Medulla oblongata (tissue), 1 donor: Measurements from ENCODE around the gene GAS7.

ENCODE experiments used
- DNase-seq: peaks from one replicate; pipeline ENCODE4 v3.0.0-alpha.2; 2015; ENCODE audit errors: extremely low spot score

GAS7 gene

DNA sequence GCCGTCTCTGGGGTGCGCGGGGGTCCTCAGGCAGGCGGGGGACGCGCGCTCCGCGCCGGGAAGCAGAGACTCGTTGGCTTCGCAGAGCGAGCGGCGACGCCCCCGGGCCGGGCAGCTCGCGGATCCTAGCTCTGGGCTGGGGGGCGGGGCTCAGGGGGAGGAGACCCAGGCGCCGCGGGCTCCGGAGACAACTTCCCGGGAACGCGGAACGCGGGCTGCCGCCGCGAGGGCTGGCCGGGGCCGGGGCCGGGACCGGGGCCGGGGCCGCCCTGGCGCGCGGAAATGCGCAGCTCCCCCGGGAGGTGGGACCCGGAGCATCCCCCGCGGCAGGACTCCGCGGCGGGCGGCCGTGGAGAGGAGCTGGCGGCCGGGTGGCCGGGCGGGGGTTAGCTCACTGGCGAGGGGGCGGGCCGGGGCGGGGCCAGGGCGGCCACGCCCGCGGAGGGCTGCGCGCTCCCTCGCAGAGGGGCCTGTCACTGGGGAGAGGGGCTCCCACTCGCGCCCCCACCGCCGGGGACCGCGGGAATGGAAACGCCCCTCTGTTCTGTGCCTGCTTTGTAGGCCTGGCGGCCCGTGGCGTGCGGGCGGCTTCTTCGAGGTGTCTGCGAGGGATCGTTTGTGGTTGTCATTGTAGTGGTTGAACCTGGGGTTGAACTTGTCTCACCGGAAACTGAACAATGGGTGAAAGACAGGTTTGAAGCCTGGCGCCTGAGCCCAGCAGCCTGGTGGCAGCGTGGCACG, at the start of gene GAS7:
GAS7 (minus strand) TSS at position 98 of the 741 bp plus-strand sequence.
- peak; percentile 35 for DNase-seq

DNA sequence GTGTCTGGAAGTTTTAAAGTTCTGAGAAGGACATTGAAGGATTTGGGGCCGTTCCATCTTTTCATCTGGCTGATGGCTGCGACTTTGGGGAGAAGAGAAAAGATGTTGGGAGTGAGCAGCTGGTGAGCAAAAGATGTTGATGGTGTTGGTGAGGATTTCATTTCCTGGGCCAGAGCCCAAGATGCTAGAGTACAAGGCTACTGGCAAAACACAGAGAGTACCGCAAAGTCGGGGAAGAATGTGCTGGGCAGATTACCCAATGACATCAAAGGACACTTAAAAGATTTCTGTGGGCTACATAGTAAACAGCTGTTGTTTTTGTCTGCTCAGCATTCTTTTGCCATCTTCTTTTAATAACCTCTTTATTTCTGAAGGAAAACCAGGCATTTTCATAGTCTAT, 49.4 kb upstream of the GAS7 start:
- DNase-seq: no peak

DNA sequence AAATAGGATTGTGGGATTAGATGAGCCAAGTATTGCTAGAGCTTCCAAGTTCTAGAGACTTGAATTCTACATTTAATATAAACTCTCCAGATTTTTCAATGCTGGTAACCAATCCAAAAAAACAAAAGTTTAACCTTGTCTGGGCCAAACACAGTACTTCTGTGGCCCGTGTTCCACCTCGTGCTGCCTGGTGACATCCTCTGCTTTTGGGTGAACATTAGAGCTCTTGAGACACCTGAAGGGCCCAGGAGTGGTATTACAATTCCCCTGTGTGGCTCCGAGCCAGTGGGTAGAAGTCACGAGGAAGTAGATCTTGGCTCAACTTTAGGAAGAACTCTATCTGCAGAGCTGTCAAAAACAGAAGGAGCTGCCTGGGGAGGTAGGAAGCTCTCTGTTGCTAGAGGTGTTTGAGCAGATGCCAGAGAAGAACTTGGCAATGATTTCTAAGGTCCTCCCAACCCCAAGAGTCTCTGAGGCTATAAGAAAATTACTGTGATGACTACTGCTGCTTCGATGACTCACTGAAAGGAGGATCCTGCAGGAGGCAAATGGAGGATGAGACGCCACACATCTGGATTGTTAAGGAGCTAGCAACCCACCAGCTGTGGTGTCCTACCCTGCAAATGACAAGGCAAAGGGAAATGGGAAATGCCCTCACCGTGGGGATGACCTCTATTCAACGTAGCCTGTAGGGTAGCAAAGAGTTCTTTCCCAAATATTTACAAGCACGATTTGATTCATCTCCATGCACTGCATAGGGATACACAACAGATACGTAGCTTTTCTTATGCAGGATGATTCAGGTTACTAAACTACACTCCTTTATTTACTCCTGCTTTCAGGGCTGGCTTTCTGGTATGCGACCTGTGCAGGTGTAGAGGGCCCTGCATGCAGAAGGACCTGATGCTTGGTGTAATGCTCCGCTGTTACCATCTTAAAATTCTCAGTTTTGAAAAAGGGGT, 45.8 kb upstream of the GAS7 start:
- no peak for DNase-seq

DNA sequence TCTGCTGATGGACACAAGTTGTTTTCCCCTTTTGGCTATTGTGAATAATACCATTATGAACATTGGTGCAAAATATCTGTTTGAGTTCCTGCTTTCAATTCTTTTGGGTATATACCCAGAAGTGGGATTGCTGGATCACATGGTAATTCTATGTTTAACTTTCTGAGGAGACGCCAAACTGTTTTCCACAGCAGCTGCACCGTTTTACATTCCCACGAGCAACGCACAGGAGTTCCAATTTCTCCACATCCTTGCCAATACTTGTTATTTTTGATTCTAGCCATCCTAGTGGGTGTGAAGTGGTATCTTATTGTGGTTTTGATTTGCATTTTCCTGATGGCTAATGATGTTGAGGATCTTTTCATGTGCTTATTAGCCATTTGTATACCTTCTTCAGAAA, 43.4 kb upstream of the GAS7 start:
- no peak for DNase-seq

GRCh38 chr17:10238661-10239060, 40.3 kb upstream of the GAS7 start:
- DNase-seq: no peak

GRCh38 chr17:10234033-10234432, 35.6 kb upstream of the GAS7 start:
- DNase-seq: no peak

DNA sequence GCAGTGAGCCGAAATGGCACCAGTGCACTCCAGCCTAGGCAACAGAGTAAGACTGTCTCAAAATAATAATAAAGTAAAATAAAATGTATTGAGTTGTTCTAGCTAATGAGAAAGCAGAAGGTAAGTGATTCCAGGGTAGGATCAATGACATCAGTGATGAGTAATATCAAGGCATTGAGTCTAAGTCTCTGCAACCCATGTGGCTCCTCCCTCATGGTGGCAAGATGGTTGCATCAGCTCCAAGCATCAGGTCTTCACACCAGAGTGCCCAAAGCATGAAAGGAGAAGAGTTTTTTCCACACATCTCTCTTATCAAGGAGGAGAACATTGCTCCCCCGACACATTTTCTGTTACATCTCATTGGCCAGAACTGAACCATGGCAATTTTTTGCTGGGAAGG, 34.8 kb upstream of the GAS7 start:
- no peak for DNase-seq

GRCh38 chr17:10229181-10229580, 30.8 kb upstream of the GAS7 start:
- no peak for DNase-seq

- DNase-seq: peak; percentile 49
These were observed 28.7 kb upstream of the GAS7 start for GRCh38 chr17:10226930-10227695.

DNA sequence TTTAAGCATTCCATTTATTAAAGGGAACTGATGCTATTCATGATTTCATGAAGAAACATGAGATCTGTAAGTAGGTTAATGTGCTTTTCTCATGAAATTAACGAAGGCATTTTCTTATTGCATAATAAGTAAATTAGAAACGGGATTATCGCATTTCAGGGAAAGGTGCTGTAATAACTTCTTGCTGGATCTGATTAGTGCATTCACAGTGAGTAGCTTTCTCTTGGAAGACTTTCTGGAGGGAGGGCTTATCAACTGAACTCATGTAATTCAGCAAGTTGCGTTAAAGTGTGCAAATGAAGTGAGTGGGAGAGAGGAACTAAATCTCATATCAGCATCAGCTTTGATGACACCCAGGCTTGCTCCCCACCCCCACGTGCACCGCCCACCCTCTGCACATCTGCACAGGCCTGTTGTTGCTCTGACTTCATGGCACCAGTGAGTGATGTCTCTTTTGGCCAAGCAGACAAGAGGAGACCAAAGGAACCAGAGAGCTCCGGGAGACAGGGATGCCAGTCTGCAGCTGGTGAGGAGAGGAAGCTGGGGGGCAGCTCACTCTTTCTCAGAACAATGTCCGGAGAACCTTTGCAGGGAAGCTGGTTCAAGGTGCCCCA, 26.3 kb upstream of the GAS7 start:
- peak; percentile 24 for DNase-seq

GRCh38 chr17:10219193-10219592, 20.8 kb upstream of the GAS7 start:
- DNase-seq: no peak

- no peak for DNase-seq
These were observed 19.5 kb upstream of the GAS7 start for GRCh38 chr17:10217916-10218315.

- peak; percentile 19 for DNase-seq
These were observed 18.0 kb upstream of the GAS7 start for GRCh38 chr17:10216213-10216938.

- DNase-seq: no peak
These were observed 16.9 kb upstream of the GAS7 start for GRCh38 chr17:10215286-10215685.

GRCh38 chr17:10211666-10212065, 13.3 kb upstream of the GAS7 start:
- no peak for DNase-seq

GRCh38 chr17:10210151-10210574, 11.8 kb upstream of the GAS7 start:
- DNase-seq: no peak

DNA sequence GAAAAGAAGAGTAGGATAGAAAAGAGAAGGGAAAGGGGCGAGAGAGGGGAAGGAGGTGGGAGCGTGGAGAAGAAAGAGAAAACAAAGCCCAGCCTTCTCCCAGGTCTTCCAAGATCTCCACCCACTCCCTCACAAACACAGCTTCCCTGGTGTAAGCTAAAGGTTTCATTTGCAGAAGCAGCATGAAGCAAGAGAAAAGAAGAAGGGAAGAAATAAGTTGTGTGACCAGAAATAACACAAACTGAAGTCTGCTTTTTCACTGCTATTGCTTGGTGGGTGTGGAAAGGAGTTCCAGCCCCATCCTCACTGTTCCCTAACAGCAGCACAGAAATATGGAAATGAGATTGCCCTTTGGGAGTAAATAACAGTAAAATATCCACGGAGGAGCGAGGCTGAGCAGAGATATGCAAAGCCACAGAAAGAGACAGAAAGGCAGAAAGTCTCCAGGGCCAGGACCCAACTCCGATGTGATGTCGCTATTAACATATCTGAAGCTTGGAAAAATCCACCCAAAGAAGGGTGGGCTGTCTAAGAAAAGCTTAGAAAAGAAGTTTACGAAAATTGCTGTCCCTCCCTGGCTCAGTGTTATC, 10.3 kb upstream of the GAS7 start:
- DNase-seq: no peak

- no peak for DNase-seq
These were observed 8.7 kb upstream of the GAS7 start for GRCh38 chr17:10207153-10207552.

DNA sequence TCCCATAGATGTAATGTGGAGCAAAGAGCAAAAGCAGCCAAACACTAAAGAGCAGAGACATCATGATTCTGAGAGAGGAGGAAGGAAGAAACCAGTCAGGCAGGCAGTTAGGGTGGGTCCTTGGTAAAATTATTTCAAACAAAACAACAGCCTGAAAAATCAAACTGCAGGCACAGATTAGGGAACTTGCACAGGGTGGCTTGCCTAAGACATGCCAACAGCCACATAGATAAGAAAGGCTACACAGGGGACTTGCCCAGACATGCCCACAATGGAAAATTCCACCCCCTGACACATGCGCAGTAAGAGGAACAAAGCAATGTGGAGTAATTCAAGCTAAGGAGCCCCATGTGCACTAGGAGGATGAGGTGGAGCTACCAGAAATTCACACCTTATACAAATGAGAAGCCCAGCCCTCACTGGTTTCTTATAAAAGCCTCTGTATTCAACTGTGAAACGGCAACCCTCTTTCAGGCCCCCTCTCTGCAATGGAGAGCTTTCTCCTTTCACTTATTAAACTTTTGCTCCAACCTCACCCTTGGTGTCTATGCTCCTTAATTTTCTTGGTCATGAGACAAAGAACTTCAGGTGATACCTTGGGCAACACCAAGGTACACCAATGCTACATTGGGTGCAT, 7.3 kb upstream of the GAS7 start:
- DNase-seq: no peak

- DNase-seq: no peak
These were observed 3.3 kb upstream of the GAS7 start for GRCh38 chr17:10201680-10202079.
